ENCODE measurements around the gene DUOX2. TPM values are rescaled to one million over a fixed set of nuclear protein-coding genes. Genes with fewer than 3 reads are reported as not detected.

Gene DUOX2
- total RNA-seq, 4 donors from 2014 or later, result under 0.01 to 0.86 (median 0.10) TPM

DNA sequence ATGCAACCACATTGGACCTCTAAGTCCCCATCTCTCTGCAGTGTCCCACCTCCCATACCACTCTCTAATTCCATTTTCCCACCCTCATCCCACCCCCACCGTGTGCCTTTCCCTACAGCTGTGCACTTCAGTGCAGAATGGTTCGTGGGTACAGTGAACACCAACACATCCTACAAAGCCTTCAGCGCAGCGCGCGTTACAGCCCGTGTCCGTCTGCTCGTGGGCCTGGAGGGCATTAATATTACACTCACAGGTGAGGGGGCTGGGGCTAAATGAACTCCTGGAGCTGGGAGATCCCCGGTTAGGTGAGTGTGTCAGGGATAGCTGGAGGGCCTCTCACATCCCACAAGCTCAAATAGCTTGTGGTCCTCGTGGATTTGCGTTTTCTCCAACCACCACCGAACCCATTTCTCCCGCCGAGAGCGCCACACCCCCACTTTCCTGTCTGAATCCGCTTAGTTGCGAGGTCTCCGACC, 2.1 kb upstream of the DUOX2 start:
- H3K4me3 ChIP-seq, result peak overlapping the region in 1 of 4 donors; percentile 24
- no peaks in the 10 kb centered on the region for H3K9me3 ChIP-seq
- H3K4me1 ChIP-seq, result peaks cover 27 to 60% (median 43%) of the 10 kb centered on the region in 4 donors
- 38% methylated on average over 10 of the region's 19 CpGs for WGBS
- H3K36me3 ChIP-seq, result no peaks in the 10 kb centered on the region
- no peak for DNase-seq (ENCODE audit: extremely low spot score)
- H3K27me3 ChIP-seq, result peaks cover 7 to 99% (median 61%) of the 10 kb centered on the region in 4 donors
- TF ChIP-seq CTCF (IDR thresholded peaks at IDR 0.05) (no peak), POLR2AphosphoS5 (IDR thresholded peaks at IDR 0.05) (no peak)
- no peak overlapping the region for H3K27ac ChIP-seq (replicated peaks in 1 of 4)
- intact Hi-C loops (cut with DNase I), result no loop called here

GRCh38 chr15:45115312-45115820, 1.4 kb upstream of the DUOX2 start:
- H3K4me3 ChIP-seq, result no peak overlapping the region
- WGBS, result 64% methylated on average over 7 of the region's 7 CpGs
- peaks cover 7 to 98% (median 58%) of the 10 kb centered on the region in 4 donors for H3K27me3 ChIP-seq
- H3K4me1 ChIP-seq, result peaks cover 27 to 60% (median 43%) of the 10 kb centered on the region in 4 donors
- H3K27ac ChIP-seq (replicated peaks in 1 of 4), result no peak overlapping the region
- intact Hi-C loops (cut with DNase I), result no loop called here
- no peak for TF ChIP-seq POLR2A (IDR thresholded peaks at IDR 0.05; ENCODE audit: low read depth)
- no peak for TF ChIP-seq EP300 (IDR thresholded peaks at IDR 0.05)
- TF ChIP-seq POLR2AphosphoS5 (IDR thresholded peaks at IDR 0.05), result no peak
- TF ChIP-seq CTCF (IDR thresholded peaks at IDR 0.05), result no peak
- H3K9me3 ChIP-seq, result no peaks in the 10 kb centered on the region
- DNase-seq (ENCODE audit: extremely low spot score), result no peak
- no peaks in the 10 kb centered on the region for H3K36me3 ChIP-seq

- Histone ChIP-seq H3K4me3 (no peak overlapping the region), H3K36me3 (no peaks in the 10 kb centered on the region), H3K27ac (replicated peaks in 1 of 4) (no peak overlapping the region), H3K9me3 (no peaks in the 10 kb centered on the region), H3K4me1 (peaks cover 27 to 60% (median 43%) of the 10 kb centered on the region in 4 donors), H3K27me3 (peaks cover 7 to 98% (median 55%) of the 10 kb centered on the region in 4 donors)
- DNase-seq (ENCODE audit: extremely low spot score), result no peak
- no peak for TF ChIP-seq POLR2AphosphoS5 (IDR thresholded peaks at IDR 0.05)
- no peak for TF ChIP-seq POLR2A (IDR thresholded peaks at IDR 0.05; ENCODE audit: low read depth)
- TF ChIP-seq CTCF (IDR thresholded peaks at IDR 0.05), result no peak
- TF ChIP-seq EP300 (IDR thresholded peaks at IDR 0.05), result no peak
- WGBS, result 0% methylated on average over 2 of the region's 2 CpGs
- intact Hi-C loops (cut with DNase I), result no loop called here
Measured at GRCh38 chr15:45114751-45115085, 746 bp upstream of the DUOX2 start.

DNA sequence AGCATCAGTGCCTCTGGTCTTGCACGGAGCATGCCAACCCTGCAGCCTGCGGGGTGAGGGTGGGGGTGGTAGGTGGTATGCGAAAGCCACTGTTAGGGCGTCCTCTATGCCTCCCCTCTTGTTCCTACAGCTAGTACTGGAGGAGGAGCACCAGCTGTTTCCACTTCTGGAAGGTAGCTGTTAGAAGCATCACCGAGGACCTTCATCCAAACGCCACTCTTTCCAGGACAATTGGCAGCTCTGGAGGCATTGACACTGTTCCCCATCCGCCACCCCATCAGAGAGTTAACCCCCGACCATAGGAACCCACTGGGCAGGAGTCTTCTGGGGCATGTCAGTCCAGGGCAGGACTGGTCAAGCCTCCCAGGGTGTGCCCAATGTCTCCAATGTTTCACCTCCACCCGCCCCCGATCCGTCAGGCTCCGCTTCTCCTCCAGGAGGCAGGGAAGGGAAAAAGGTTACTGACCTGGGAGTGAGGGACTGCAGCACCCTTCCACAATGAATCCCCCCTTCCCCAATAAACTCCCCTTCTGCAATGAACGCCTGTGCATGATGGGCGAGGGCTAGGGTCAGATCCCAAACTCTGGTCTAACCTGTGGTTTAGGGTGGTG, 487 bp downstream of the DUOX2 start:
- Histone ChIP-seq H3K4me3 (no peak overlapping the region), H3K27me3 (peaks cover 7 to 98% (median 57%) of the 10 kb centered on the region in 4 donors), H3K36me3 (no peaks in the 10 kb centered on the region), H3K4me1 (peaks cover 27 to 60% (median 43%) of the 10 kb centered on the region in 4 donors), H3K9me3 (no peaks in the 10 kb centered on the region), H3K27ac (replicated peaks in 1 of 4) (no peak overlapping the region)
- WGBS, result 10% methylated on average over 7 of the region's 14 CpGs
- no peak for DNase-seq (ENCODE audit: extremely low spot score)
- TF ChIP-seq POLR2AphosphoS5 (IDR thresholded peaks at IDR 0.05) (no peak), CTCF (IDR thresholded peaks at IDR 0.05) (no peak), POLR2A (IDR thresholded peaks at IDR 0.05; ENCODE audit: low read depth) (no peak), EP300 (IDR thresholded peaks at IDR 0.05) (no peak)
- intact Hi-C loops (cut with DNase I), result no loop called here

Measured in esophagus muscularis mucosa (tissue), 4 donors.